Suprapubic skin (tissue), 3 donors: ENCODE measurements around the gene SLC7A10.

Experiments used
- CTCF ChIP-seq, 2 donors: fragments of 200-600 bp in 1 of 2; fragments of 450-650 bp in 1 of 2; sonication (generic) in 1 of 2; IDR thresholded peaks; one replicate each; pipeline ENCODE4 v1.5.1; 2016 to 2019; ENCODE audit warnings: antibody characterized with exemption in 2 of 2, mild to moderate bottlenecking in 1 of 2, moderate library complexity in 1 of 2
- POLR2AphosphoS5 ChIP-seq, 3 donors: sonication (generic); formaldehyde crosslinking; IDR thresholded peaks; one replicate each; pipeline ENCODE4 v1.6.1; 2017; ENCODE audit warnings: antibody characterized with exemption in 3 of 3

- TF ChIP-seq CTCF (IDR thresholded peaks at IDR 0.05) = no peak
- TF ChIP-seq POLR2AphosphoS5 (IDR thresholded peaks at IDR 0.05) = no peak
Measured at GRCh38 chr19:33234092-33234491, 8.4 kb upstream of the SLC7A10 start.
